Nephron progenitor cell (in vitro differentiated cells): ENCODE results near the gene SPATA20.

Source experiments
- DNase-seq: peaks from one replicate; pipeline ENCODE4 v3.0.0; 2021
- H3K27ac Mint-ChIP-seq: 2 replicates; pipeline ENCODE4 v1.8.0; 2021; ENCODE audit warnings: mild to moderate bottlenecking, moderate library complexity, mixed read lengths
- H3K27me3 Mint-ChIP-seq: 2 replicates; pipeline ENCODE4 v1.8.0; 2021; ENCODE audit warnings: mild to moderate bottlenecking, low read depth, mixed read lengths; ENCODE audit not compliant: poor library complexity
- H3K36me3 Mint-ChIP-seq: 2 replicates; pipeline ENCODE4 v1.8.0; 2021; ENCODE audit warnings: low read depth, mixed read lengths
- H3K4me1 Mint-ChIP-seq: 2 replicates; pipeline ENCODE4 v1.8.0; 2021; ENCODE audit warnings: mixed read lengths
- H3K4me3 Mint-ChIP-seq: 2 replicates; pipeline ENCODE4 v1.8.0; 2021; ENCODE audit warnings: mild to moderate bottlenecking, moderate library complexity, mixed read lengths
- H3K9me3 Mint-ChIP-seq: 2 replicates; pipeline ENCODE4 v1.8.0; 2021; ENCODE audit warnings: mild to moderate bottlenecking, moderate library complexity, mixed read lengths
- CTCF ChIP-seq: fragments of 200-600 bp; sonication (generic); IDR thresholded peaks from 2 replicates; pipeline ENCODE4 v1.5.0; 2021; ENCODE audit warnings: antibody characterized with exemption

The SPATA20 gene

GRCh38 chr17:50603340-50603739, 56.4 kb downstream of the SPATA20 start:
- TF ChIP-seq CTCF, result peak; percentile 30
- H3K9me3 Mint-ChIP-seq, result no peaks in the 10 kb centered on the region
- H3K27me3 Mint-ChIP-seq, result peaks cover 44% of the 10 kb centered on the region
- DNase-seq, result no peak
- H3K4me3 Mint-ChIP-seq, result peak overlapping the region; percentile 49
- H3K27ac Mint-ChIP-seq, result no peak overlapping the region
- H3K4me1 Mint-ChIP-seq, result peaks cover 48% of the 10 kb centered on the region
- H3K36me3 Mint-ChIP-seq, result no peaks in the 10 kb centered on the region

DNA sequence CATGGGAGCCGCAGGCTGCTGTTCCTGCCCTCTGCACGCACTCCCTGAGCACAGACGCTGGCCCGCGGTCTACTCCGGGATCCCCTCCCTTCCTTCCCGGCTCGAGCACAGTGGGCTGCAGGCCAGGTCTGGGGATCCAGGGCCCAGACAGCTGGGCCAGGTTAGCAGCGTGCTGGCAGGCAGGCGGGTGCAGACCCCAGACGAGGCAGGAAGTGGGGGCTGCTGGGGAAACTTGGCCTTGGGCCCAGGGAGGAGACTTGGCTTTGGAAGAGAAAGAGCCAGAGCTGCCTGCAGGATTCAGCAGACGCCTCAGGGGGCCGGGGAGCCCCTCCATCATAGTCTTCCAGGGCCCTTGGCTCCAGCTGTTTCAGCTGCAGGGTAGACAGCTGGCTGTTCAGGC, 57.5 kb downstream of the SPATA20 start:
- Mint-ChIP-seq H3K27ac (no peak overlapping the region), H3K4me1 (peaks cover 59% of the 10 kb centered on the region)

GRCh38 chr17:50605429-50605828, 58.5 kb downstream of the SPATA20 start:
- no peak for TF ChIP-seq CTCF
- no peaks in the 10 kb centered on the region for H3K36me3 Mint-ChIP-seq
- peaks cover 34% of the 10 kb centered on the region for H3K27me3 Mint-ChIP-seq
- no peak overlapping the region for H3K27ac Mint-ChIP-seq
- peaks cover 64% of the 10 kb centered on the region for H3K4me1 Mint-ChIP-seq
- DNase-seq, result no peak
- H3K9me3 Mint-ChIP-seq, result no peaks in the 10 kb centered on the region
- H3K4me3 Mint-ChIP-seq, result no peak overlapping the region

More for the DNA sequence above, 57.5 kb downstream of the SPATA20 start:
- no peaks in the 10 kb centered on the region for H3K9me3 Mint-ChIP-seq
- DNase-seq, result no peak
- H3K36me3 Mint-ChIP-seq, result no peaks in the 10 kb centered on the region
- no peak overlapping the region for H3K4me3 Mint-ChIP-seq
- peaks cover 40% of the 10 kb centered on the region for H3K27me3 Mint-ChIP-seq
- no peak for TF ChIP-seq CTCF
